Measurements from ENCODE around the gene SLC6A9.

The SLC6A9 gene

GRCh38 chr1:43975249-43975961, 55.9 kb downstream of the SLC6A9 start:
- in situ Hi-C loops (cut with MboI; ENCODE audit: low sequenced_read_pairs) = no loop called here

GRCh38 chr1:43974443-43975248, 56.6 kb downstream of the SLC6A9 start, which contains the start of gene ATP6V0B:
ATP6V0B (plus strand) TSS chr1:43974960; CDS start chr1:43975041, 81 bp downstream.
- in situ Hi-C loops (cut with MboI; ENCODE audit: low sequenced_read_pairs) = no loop called here

DNA sequence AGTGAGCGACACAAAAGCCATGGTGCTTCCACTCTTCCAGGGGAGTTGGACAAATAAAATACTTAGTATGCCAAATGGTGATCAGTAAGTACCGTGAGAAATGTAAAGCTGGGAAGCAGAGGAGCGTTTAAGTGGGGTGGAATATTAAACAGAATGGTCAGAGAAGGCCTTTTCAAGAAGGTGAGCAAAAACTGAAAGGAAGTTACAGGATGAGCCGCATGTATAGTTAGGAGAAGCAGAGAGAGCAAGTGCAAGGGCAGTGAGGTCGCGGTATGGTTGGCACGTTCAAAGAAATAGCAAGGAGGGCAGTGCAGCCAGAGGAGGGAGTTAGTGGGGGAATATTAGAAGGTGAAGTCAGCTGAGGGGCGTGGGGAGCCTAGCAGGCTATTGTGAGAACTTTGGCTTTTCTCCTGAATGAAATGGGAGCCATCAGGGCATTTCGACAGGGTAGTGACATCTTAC, 57.2 kb downstream of the SLC6A9 start:
- in situ Hi-C loops (cut with MboI; ENCODE audit: low sequenced_read_pairs) = no loop called here

GRCh38 chr1:43971336-43971980, 59.8 kb downstream of the SLC6A9 start:
- in situ Hi-C loops (cut with MboI; ENCODE audit: low sequenced_read_pairs) = no loop called here

GRCh38 chr1:43970911-43971310, 60.4 kb downstream of the SLC6A9 start:
- in situ Hi-C loops (cut with MboI; ENCODE audit: low sequenced_read_pairs) = no loop called here

- in situ Hi-C loops (cut with MboI; ENCODE audit: low sequenced_read_pairs) = no loop called here
Measured at GRCh38 chr1:43970502-43970901, 60.8 kb downstream of the SLC6A9 start.

DNA sequence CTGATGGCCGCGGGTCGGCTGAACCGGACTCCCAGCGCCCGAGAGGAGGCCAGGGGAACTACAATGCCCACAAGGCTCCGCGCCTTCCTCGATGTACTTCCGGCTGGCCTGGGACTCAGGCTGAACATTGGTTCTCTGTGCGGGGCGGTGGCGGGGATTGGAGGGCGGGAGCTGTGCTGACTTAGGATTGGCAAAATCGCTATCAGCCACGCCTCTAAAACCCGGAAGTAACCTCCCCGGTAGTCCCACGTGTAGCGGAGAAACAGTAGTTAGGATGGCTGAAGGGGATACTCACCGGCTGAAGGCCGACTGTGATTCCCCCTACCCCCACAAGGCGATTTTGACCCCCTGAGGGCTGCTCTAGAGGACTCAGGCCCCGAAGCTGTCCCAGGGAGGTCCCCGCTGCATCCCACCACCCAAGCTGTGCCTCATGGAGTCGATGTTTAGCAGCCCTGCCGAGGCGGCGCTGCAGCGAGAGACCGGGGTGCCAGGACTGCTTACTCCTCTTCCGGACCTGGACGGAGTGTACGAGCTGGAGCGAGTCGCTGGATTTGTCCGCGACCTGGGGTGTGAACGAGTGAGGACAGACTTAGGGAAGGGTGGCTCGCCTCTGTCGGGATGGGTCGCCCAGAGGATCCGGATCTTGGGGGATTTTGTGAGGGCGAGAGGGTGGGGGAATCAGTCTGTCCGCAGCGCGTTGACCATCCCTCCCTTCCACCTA, 61.4 kb downstream of the SLC6A9 start, which contains the start of gene DPH2:
Gene DPH2, plus strand, starts transcription at position 265 of the 721 bp plus-strand sequence. Its CDS starts 166 bp downstream, at position 431.
- in situ Hi-C loops (cut with MboI; ENCODE audit: low sequenced_read_pairs) = no loop called here

- in situ Hi-C loops (cut with MboI; ENCODE audit: low sequenced_read_pairs) = no loop called here
Measured at GRCh38 chr1:43969416-43969745, 61.9 kb downstream of the SLC6A9 start.

GRCh38 chr1:43968348-43968948, 62.8 kb downstream of the SLC6A9 start:
- in situ Hi-C loops (cut with MboI; ENCODE audit: low sequenced_read_pairs) = no loop called here

- in situ Hi-C loops (cut with MboI; ENCODE audit: low sequenced_read_pairs) = no loop called here
Measured at GRCh38 chr1:43965316-43965715, 65.9 kb downstream of the SLC6A9 start.

DNA sequence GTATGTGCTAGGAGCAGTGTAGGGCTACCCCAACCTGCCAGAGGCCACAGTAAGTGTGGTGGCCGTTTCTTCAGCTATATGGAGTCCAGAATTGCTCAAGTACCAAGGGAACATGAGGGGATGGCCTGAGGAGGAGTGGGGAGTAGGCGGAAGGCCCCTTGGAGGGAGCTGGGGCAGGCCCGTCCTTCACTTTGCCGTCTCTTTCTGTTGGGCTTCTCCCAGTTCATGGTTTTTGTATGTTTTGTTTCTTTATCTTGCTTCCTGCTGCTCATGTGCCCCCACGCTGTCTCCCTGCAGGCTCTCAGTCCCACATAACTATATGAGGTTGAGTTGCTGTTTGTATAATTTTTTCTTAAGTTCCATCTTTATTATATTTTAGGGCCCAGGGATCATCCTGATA, 67.4 kb downstream of the SLC6A9 start:
- in situ Hi-C loops (cut with MboI; ENCODE audit: low sequenced_read_pairs) = no loop called here

GRCh38 chr1:43963006-43963405, 68.3 kb downstream of the SLC6A9 start:
- in situ Hi-C loops (cut with MboI; ENCODE audit: low sequenced_read_pairs) = no loop called here

DNA sequence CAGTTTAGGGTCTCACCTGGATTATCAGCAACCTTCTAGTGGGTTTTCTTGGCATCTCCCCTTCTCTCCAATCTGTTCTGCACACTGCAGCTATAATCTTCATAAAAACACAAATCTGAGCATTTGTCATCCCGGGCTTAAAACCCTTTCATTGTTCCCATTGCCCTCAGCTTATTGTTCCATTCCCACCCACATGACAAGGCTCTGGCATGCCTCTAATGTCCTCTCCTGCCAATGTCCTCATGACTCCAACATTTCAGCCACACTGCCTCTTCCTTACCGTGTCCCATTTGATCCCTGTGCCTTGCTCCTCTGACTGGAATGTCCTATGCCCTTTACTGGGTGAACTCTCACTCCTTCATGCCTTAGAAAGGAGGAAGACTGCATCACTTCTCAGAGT, 68.9 kb downstream of the SLC6A9 start:
- in situ Hi-C loops (cut with MboI; ENCODE audit: low sequenced_read_pairs) = no loop called here

DNA sequence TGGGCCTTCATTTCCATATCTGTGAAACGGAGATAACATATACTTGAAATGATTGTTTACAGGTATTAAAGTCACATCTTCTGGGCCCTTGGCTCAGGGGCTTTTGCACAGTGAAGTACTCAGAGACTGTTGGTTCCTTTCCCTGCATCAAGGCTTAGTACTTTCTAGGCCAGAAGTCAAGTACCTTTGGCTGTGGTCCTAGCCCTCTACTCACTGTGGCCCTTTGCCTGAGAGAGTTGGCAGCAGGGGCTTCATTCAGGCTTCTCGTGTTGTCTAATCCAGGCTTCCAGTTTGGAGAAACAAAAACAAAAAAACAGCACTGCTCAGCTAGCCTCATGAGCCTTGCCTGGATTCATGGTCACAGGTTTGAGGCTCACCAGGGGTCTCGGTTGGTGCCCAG, 69.6 kb downstream of the SLC6A9 start:
- in situ Hi-C loops (cut with MboI; ENCODE audit: low sequenced_read_pairs) = no loop called here

DNA sequence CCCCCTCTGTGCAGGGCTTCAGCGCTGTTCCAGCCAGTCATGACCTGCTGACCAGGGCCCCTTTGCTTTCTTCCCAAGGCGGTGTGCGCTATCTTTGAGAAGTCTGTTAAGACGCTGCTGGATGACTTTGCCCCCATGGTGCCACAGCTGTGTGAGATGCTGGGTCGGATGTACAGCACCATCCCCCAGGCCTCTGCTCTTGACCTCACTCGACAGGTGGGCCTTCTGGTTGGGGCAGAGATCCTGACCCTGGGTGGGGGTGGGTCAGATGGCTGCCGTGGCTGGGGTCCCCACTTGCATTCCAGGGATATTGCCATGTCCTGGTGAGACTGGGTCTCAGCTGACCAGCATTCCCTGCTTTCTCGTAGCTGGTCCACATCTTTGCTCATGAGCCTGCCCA, 70.5 kb downstream of the SLC6A9 start:
- in situ Hi-C loops (cut with MboI; ENCODE audit: low sequenced_read_pairs) = no loop called here

- in situ Hi-C loops (cut with MboI; ENCODE audit: low sequenced_read_pairs) = no loop called here
Measured at GRCh38 chr1:43958351-43959255, 72.7 kb downstream of the SLC6A9 start.

DNA sequence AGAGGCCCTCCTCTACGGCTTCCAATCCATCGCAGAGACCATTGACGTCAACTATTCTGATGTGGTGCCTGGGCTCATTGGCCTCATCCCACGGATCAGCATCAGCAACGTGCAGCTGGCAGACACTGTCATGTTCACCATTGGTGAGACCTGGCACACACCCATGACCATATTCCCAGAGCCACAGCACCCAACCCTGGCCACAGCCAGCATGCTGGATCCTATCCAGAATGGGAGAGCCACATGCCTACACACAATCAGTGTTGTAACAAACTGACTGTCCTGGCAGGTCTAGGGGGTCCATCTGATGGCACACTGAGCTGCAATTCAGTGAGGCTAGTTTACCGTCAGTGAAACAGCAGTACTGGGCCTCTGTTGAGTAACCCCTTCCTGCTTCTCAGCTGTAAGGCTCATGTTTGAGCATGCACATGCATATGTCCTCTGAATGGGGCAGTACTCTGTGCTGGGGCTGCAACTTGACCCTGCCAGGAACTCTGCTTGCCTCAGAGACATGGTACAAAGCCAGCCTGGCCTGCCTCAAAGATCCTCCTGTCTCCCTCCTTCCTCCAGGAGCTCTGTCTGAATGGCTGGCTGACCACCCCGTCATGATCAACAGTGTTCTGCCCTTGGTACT, 73.7 kb downstream of the SLC6A9 start:
- in situ Hi-C loops (cut with MboI; ENCODE audit: low sequenced_read_pairs) = no loop called here

- in situ Hi-C loops (cut with MboI; ENCODE audit: low sequenced_read_pairs) = no loop called here
Measured at GRCh38 chr1:43956234-43956633, 75.0 kb downstream of the SLC6A9 start.

DNA sequence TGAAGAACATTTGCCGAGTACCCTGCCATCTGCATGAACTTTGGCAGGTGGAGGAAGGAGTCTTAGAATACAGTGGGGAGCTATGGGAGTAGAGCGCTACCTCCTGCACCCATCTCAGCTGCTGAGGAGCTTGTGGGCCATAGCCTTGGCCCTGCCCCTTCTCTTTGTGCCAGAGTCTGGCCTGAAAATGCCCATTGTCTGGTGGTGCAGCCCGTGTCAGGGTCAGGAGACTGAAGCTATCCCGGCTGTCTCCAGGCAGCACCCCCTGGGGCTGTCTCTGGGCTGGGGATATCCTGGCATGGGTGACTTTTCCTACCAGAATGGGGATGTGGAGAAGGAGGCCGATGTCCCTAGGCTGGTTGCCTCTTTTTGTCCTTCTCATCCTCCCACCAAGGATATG, 77.2 kb downstream of the SLC6A9 start:
- in situ Hi-C loops (cut with MboI; ENCODE audit: low sequenced_read_pairs) = no loop called here
